Breast epithelium (tissue), 3 donors: Measurements from ENCODE around the gene HES5.

ENCODE experiments used
- POLR2A ChIP-seq: fragments of 450-650 bp; IDR thresholded peaks from one replicate; pipeline ENCODE4 v1.6.1; 2016; ENCODE audit warnings: antibody characterized with exemption, mild to moderate bottlenecking, moderate library complexity
- POLR2AphosphoS5 ChIP-seq, 3 donors: sonication (generic); formaldehyde crosslinking; IDR thresholded peaks; one replicate each; pipeline ENCODE4 v1.6.1; 2017; ENCODE audit warnings: antibody characterized with exemption in 3 of 3
- TF ChIP-seq, protein P1 (sequence below), 3 donors: fragments of 450-650 bp; IDR thresholded peaks; one replicate each; pipeline ENCODE4 v1.5.1; 2016 to 2017; ENCODE audit warnings: antibody characterized with exemption in 3 of 3, mild to moderate bottlenecking in 3 of 3, moderate library complexity in 3 of 3

DNA sequence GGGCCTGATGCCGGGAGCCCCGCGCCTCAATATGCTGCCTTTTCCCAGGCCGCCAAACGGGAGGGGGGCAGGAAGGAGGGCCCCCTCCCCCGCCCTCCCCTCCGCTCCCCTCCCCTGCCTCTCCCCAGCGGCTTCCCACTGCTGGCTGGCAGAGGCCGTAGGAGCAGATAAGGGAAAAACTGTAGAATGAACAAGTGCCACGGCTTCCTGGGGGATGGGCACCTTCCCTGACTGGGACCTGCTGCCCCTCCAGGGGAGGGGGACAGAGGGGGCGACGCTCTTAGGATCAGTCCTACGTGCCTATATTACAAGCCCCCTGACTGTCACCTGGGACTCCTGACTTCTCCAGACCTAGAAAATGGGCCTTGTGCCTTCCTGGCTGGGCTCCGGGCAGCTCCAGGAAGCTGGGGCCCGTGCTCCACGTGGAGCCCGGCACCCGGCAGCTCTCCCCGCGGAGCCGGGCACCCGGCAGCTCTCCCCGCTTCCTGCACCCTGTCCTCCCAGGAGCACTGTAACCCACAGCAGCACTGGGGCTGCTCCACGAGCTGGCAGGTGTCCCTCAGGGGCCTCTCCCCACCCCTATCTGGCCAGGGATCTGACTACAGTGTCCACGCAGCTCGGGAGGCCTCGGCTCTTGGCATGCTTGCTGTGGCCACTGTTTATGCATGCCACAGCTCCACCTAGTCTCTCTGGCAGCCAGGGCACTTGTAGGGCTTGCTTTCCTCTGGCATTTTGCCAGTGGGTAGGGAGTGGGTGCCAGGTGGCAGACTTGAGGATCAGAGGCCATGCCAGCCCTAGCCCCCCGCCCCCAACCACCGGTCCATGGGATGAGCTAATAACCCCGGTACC is 674 bp upstream of the HES5 start:
- TF ChIP-seq, protein P1, sequence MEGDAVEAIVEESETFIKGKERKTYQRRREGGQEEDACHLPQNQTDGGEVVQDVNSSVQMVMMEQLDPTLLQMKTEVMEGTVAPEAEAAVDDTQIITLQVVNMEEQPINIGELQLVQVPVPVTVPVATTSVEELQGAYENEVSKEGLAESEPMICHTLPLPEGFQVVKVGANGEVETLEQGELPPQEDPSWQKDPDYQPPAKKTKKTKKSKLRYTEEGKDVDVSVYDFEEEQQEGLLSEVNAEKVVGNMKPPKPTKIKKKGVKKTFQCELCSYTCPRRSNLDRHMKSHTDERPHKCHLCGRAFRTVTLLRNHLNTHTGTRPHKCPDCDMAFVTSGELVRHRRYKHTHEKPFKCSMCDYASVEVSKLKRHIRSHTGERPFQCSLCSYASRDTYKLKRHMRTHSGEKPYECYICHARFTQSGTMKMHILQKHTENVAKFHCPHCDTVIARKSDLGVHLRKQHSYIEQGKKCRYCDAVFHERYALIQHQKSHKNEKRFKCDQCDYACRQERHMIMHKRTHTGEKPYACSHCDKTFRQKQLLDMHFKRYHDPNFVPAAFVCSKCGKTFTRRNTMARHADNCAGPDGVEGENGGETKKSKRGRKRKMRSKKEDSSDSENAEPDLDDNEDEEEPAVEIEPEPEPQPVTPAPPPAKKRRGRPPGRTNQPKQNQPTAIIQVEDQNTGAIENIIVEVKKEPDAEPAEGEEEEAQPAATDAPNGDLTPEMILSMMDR (IDR thresholded peaks at IDR 0.05) = no peak
- TF ChIP-seq POLR2A (no peak), POLR2AphosphoS5 (IDR thresholded peaks at IDR 0.05) (no peak)
